SW480 (cell line): ENCODE measurements around the gene HCN1.
"Not testable (repeated sequence)": the region's sequence is repeated elsewhere in the genome, so short reads cannot be mapped to it uniquely, and the experiment has no call there.

Source experiments
- DNase-seq: peaks from one replicate; pipeline ENCODE4 v3.0.0-alpha.2; 2016; ENCODE audit warnings: low spot score

HCN1 gene

DNA sequence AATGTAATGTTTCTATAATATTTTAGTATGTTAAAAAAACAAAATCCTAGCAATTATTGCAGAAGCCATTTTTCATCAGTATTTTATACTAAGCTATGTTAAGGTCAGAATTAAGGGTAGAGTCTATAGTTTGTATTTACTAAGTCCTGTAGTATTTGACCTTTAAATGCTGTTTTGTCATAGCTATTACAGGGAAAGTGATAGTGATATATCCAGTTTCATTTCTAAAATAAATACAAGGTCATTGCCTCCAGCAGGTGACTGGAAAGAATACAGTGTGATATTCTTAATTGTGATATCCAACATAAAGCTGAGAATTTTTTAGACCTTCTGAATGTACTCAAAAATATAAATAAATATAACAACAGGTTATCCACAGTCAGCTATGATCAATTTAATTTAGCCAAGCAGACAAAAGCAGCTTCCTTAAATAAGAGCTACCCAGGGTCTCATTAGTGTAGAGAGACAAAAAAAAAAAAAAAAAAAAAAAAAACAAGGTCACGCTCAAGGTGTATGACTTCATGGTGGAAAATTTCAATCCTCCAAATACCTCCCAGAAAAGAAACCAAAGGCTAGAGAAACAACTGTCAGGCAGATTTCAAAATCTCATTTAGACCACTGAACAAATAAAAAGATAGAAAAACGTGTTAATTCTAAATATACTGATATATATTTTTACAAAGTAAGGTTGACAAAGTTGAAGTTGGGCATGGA is 278.7 kb downstream of the HCN1 start:
- no peak for DNase-seq

GRCh38 chr5:45414620-45415573 is 281.3 kb downstream of the HCN1 start:
- DNase-seq, result no peak

GRCh38 chr5:45411971-45412612 is 284.1 kb downstream of the HCN1 start:
- no peak for DNase-seq

- DNase-seq, result no peak
These were observed 285.7 kb downstream of the HCN1 start for GRCh38 chr5:45410304-45410995.

DNA sequence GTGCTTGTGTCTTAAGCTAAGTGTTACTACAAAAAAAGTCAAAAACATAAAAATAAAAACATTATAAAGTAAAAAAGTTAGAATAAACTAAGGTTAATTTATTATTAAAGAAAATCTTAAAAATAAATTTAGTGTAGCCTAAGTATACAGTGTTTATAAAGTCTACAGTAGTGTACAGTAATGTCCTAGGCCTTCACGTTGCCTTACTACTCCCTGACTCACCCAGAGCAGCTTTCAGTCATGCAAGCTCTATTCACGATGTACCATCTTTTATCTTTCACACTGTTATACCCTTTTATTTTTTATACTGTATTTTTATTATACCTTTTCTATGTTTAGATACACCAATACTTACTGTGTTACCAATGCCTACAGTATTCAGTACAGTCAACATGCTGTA is 288.1 kb downstream of the HCN1 start:
- no peak for DNase-seq

GRCh38 chr5:45402804-45403455 is 293.2 kb downstream of the HCN1 start:
- no peak for DNase-seq

DNA sequence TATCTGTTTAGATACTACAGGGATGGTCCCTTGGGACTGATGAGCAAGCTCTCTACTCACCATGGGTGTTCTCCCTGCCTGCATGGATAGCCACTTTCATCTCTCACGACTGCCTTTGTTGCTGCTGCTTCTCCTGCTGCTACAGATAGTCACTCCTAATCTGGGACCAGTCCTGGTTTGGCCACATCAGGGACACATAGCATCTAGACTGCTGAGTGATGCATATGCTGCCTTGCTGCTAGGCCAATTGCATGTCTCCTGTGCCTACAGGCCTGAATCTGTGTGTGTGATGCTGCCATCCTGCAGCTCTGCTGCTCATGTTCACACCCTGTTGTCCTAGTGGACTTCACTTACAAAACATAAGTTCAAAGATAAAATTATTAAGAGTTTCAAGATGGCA is 297.1 kb downstream of the HCN1 start:
- DNase-seq, result no peak

DNA sequence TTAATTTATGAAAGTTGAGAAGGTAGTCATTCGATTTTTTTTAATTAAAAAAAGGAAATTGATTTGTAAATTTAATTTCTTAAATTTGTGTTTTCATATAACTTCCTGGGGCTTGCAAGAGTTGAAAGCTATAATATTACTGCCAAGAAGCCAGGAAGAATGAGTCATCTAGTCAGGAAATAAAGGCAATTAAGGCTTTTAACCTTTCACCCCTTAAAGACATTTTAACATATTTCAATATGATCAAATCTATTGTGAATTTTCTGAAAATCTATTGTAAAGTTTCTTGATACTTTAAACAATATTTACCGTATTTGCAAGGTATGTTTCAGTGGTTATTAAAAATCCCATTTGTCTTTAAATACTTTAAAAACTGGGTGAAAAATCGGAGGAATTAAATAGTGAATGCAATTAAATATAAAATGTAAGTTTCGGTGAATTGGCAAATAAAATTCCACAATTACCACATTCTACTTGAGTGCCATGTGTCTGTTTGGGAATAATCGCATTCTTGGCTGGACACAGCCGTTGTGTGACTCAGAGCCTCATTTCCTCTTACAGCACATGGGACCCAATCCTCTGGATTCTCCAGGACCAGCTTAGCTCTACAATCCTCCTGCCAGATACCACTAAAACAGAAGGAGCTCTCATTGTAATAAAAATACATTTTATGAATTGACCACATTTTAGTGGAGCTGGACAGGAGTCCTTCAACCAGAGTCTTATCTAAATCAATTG is 310.7 kb downstream of the HCN1 start:
- DNase-seq, result peak; percentile 23

GRCh38 chr5:45383985-45384384 is 312.2 kb downstream of the HCN1 start:
- DNase-seq, result peak; percentile 4

- DNase-seq, result no peak
These were observed 313.6 kb downstream of the HCN1 start for GRCh38 chr5:45382583-45382982.

DNA sequence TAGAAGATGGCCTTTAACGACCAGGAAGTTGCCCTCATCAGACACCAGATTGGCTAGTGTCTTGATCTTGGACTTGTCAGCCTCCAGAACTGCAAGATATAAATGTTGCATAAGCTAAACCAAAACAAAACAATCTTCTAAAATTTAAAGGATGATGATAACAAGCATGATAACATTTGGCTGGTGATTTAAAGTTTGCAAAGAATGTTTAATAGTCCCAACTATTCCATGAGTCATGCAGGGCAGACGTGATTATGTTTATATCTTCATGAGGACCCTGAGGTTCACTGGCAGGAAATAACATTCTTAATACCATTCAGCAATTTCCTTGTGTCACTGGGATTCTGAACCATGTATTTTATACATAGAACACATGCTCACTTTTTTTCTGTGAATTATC is 319.8 kb downstream of the HCN1 start:
- no peak for DNase-seq

- no peak for DNase-seq
These were observed 323.6 kb downstream of the HCN1 start for GRCh38 chr5:45372629-45373028.

- DNase-seq, result not testable (repeated sequence)
These were observed 324.8 kb downstream of the HCN1 start for GRCh38 chr5:45371423-45371822.

DNA sequence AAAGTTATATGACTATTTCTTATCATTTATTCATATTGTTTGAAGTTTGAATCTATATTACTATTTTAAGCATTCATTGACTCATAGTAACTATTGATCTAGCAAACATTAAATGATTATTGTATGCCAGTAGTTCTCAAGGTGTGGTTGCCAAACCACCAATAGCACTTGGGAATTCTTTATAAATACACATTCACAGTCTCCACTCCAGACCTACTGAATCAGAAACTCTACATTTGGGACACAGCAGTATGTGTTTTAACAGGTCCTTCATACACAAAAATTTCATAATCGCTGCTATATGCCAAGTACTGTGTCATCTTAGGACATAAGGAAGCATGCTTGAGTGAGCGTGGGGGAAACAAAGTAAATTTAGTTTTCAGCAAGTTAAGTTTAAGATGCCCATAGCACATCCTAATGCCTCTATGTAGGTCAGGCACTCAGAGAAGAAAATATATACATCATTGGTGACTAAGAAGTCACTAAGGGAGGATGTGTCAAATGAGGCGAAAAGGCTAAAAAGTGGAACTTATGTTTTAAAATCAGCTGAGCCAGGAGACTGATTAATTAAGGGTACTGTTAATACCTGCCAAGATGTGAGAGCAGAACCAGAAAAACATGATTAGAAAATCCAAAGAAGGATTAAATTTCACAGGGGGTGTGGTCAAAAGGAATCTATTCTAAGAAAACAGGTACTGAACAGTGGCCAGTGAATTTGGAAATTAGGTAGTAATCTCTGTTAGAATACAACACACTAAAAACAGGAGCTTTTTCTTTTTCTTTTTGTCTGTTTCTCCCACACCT is 340.8 kb downstream of the HCN1 start:
- no peak for DNase-seq

- DNase-seq, result no peak
These were observed 359.7 kb downstream of the HCN1 start for GRCh38 chr5:45336464-45336863.

DNA sequence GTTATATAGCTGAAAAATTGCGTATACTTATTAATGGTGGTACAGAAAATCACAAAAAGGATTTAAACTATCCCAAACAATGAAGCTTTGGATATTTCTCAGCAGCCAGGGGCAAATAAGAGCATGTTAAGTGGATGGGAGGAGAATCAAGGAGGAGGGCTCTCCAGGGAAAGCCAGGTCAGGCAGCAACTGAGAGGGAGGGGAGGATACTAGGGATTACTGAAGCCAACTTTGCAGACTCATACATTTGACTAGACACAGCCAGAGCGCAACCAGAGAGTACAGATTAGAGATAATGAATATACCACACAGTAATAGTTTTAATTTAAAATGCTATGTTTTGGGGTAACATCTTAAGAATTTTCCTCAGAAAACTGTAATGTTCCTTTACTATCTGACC is 360.2 kb downstream of the HCN1 start:
- no peak for DNase-seq

DNA sequence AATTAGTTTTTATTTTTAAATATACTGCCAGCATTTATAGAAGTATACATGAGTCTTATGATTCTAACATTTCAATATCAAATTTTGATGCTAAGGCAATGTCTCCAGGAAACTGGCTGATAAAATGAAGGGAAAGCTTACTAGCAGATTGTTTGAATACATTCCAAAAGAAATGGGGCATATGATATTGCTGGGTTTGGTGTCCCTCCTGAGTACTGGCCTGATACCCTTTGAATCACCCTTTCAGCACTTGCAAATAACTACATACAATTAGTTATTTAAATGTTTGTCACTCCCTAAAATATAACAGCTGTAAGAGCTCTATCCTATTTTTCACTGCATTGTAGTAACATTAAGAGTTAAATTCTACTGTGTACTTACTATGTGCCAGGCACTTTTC is 360.8 kb downstream of the HCN1 start:
- no peak for DNase-seq

DNA sequence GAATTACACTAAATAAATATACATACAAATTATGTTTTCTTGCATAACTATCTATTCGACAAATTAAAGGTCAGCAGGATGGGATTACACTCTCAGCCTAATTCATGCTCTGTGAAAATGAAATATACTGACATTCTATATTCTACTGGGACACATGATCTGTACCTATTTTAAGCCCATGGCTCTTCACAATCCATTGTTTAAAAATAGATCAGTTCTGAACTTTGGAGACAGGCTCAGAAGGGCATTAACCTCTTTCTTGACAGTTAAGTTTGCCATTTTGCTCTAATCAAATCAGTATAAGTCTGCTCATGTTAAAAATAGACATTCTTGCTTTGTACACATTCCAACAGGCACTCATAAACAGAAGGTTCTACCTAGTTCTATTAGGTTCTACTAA is 361.2 kb downstream of the HCN1 start:
- no peak for DNase-seq

- not testable (repeated sequence) for DNase-seq
These were observed 383.6 kb downstream of the HCN1 start for GRCh38 chr5:45312627-45313026.

GRCh38 chr5:45295231-45295630 is 400.9 kb downstream of the HCN1 start:
- no peak for DNase-seq
